Upper lobe of left lung (tissue), 4 donors: Measurements from ENCODE around the gene CALM3.

ENCODE experiments used
- POLR2A ChIP-seq, 4 donors: fragments of 450-650 bp; IDR thresholded peaks; one replicate each; pipeline ENCODE4 v1.5.1; 2016 to 2017; ENCODE audit warnings: antibody characterized with exemption in 4 of 4, mild to moderate bottlenecking in 2 of 4
- POLR2AphosphoS5 ChIP-seq, 2 donors: sonication (generic); formaldehyde crosslinking; IDR thresholded peaks; one replicate each; pipeline ENCODE4 v1.5.1; 2017; ENCODE audit warnings: antibody characterized with exemption in 2 of 2
- TF ChIP-seq, protein P1 (sequence below), 6 experiments: fragments of 450-650 bp in 4 of 6; fragments of 200-600 bp in 2 of 6; sonication (generic) in 2 of 6; IDR thresholded peaks; one replicate each; pipeline ENCODE4 v1.5.1; 2016 to 2019; ENCODE audit warnings: antibody characterized with exemption in 6 of 6

DNA sequence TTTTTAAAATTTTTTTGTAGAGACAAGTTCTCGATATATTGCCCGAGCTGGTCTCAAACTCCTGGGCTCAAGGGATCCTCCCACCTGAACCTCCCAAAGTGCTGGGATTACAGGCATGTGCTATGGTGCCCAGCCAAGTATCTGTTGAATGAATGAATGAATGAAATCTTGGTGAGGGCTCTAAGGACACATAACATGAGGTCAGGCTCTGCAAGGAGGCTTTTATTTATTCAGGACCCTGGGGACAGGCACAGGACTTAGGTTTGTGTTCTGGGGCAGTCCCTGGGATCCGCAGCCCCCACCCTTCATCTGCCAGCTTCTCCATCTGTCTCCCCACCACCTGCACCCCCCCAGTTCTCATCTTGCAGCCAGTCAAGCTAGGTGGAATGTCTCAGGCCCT, 19.1 kb downstream of the CALM3 start:
- TF ChIP-seq POLR2A (IDR thresholded peaks at IDR 0.05) (no peak), POLR2AphosphoS5 (IDR thresholded peaks at IDR 0.05) (no peak)
- TF ChIP-seq, protein P1, sequence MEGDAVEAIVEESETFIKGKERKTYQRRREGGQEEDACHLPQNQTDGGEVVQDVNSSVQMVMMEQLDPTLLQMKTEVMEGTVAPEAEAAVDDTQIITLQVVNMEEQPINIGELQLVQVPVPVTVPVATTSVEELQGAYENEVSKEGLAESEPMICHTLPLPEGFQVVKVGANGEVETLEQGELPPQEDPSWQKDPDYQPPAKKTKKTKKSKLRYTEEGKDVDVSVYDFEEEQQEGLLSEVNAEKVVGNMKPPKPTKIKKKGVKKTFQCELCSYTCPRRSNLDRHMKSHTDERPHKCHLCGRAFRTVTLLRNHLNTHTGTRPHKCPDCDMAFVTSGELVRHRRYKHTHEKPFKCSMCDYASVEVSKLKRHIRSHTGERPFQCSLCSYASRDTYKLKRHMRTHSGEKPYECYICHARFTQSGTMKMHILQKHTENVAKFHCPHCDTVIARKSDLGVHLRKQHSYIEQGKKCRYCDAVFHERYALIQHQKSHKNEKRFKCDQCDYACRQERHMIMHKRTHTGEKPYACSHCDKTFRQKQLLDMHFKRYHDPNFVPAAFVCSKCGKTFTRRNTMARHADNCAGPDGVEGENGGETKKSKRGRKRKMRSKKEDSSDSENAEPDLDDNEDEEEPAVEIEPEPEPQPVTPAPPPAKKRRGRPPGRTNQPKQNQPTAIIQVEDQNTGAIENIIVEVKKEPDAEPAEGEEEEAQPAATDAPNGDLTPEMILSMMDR (IDR thresholded peaks at IDR 0.05), result no peak
